ENCODE results near the gene FOLR1. TPM values are rescaled to one million over a fixed set of nuclear protein-coding genes. Genes with fewer than 3 reads are reported as not detected.

Gene FOLR1
- total and polyA plus RNA-seq, 9 of the 15 experiments (the other 6 are each of a cell fraction or from before 2014, with no cell fraction given), result 0.22 to 2.3 (median 1.0) TPM

DNA sequence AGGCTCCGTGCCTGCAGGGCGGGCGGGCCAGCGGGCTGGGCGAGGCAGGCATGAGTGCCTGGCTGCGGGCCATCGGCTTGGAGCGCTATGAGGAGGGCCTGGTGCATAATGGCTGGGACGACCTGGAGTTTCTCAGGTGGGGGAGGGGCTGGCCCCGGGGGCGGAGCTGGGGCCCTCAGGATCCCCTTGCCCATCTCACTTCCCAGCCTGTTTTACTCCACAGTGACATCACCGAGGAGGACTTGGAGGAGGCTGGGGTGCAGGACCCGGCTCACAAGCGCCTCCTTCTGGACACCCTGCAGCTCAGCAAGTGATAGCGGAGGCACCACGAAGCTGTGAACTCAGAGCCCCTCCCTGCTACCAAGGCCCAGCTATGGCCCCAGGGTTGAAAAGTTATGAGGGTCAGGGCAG, 46.1 kb downstream of the FOLR1 start (continued):
- TF ChIP-seq, protein P1, sequence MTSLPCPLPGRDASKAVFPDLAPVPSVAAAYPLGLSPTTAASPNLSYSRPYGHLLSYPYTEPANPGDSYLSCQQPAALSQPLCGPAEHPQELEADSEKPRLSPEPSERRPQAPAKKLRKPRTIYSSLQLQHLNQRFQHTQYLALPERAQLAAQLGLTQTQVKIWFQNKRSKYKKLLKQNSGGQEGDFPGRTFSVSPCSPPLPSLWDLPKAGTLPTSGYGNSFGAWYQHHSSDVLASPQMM (CRISPR knock-in tag; IDR thresholded peaks at IDR 0.05), result no peak
- TF ChIP-seq BRF1 (IDR thresholded peaks at IDR 0.05; ENCODE audit: borderline replicate concordance, extremely low read depth, insufficient read length) (no peak), U2AF2 (optimal IDR thresholded peaks at IDR 0.05; ENCODE audit: low read depth, low read length) (no peak), RAD21 (CRISPR knock-in tag; conservative IDR thresholded peaks at IDR 0.05 in 1 of 2, IDR thresholded peaks at IDR 0.05 in 1 of 2) (peak; percentile 34 to 58), NFIX (CRISPR knock-in tag; IDR thresholded peaks at IDR 0.05; ENCODE audit: low read depth) (no peak), FOXK1 (CRISPR knock-in tag; IDR thresholded peaks at IDR 0.05; ENCODE audit: borderline replicate concordance) (no peak), SRSF1 (IDR thresholded peaks at IDR 0.05; ENCODE audit: low read depth, low read length) (no peak), NR2C2 (CRISPR knock-in tag; IDR thresholded peaks at IDR 0.05) (no peak), NR2C2 (tag; IDR thresholded peaks at IDR 0.05) (no peak), ZNF212 (CRISPR knock-in tag; IDR thresholded peaks at IDR 0.05) (no peak), ZNF133 (CRISPR knock-in tag; IDR thresholded peaks at IDR 0.05) (no peak), ATF7 (IDR thresholded peaks at IDR 0.05) (peak; percentile 77), ZNF77 (CRISPR knock-in tag; IDR thresholded peaks at IDR 0.05) (no peak), ZNF253 (CRISPR knock-in tag; conservative IDR thresholded peaks at IDR 0.05) (no peak), NCOA6 (IDR thresholded peaks at IDR 0.05) (no peak)
- TF ChIP-seq, protein P2, sequence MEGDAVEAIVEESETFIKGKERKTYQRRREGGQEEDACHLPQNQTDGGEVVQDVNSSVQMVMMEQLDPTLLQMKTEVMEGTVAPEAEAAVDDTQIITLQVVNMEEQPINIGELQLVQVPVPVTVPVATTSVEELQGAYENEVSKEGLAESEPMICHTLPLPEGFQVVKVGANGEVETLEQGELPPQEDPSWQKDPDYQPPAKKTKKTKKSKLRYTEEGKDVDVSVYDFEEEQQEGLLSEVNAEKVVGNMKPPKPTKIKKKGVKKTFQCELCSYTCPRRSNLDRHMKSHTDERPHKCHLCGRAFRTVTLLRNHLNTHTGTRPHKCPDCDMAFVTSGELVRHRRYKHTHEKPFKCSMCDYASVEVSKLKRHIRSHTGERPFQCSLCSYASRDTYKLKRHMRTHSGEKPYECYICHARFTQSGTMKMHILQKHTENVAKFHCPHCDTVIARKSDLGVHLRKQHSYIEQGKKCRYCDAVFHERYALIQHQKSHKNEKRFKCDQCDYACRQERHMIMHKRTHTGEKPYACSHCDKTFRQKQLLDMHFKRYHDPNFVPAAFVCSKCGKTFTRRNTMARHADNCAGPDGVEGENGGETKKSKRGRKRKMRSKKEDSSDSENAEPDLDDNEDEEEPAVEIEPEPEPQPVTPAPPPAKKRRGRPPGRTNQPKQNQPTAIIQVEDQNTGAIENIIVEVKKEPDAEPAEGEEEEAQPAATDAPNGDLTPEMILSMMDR (IDR thresholded peaks at IDR 0.05 in 2 of 3, conservative IDR thresholded peaks at IDR 0.05 in 1 of 3; ENCODE audit: insufficient read depth in 2 of 3, low read depth in 1 of 3, low read length in 3 of 3), result peak; percentile 82 to 85 (median 83)
- TF ChIP-seq, protein P3, sequence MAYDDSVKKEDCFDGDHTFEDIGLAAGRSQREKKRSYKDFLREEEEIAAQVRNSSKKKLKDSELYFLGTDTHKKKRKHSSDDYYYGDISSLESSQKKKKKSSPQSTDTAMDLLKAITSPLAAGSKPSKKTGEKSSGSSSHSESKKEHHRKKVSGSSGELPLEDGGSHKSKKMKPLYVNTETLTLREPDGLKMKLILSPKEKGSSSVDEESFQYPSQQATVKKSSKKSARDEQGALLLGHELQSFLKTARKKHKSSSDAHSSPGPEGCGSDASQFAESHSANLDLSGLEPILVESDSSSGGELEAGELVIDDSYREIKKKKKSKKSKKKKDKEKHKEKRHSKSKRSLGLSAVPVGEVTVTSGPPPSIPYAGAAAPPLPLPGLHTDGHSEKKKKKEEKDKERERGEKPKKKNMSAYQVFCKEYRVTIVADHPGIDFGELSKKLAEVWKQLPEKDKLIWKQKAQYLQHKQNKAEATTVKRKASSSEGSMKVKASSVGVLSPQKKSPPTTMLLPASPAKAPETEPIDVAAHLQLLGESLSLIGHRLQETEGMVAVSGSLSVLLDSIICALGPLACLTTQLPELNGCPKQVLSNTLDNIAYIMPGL (CRISPR knock-in tag; IDR thresholded peaks at IDR 0.05), result no peak
- TF ChIP-seq, protein P4, sequence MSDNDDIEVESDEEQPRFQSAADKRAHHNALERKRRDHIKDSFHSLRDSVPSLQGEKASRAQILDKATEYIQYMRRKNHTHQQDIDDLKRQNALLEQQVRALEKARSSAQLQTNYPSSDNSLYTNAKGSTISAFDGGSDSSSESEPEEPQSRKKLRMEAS (CRISPR knock-in tag; IDR thresholded peaks at IDR 0.05), result no peak
- TF ChIP-seq, protein P5, sequence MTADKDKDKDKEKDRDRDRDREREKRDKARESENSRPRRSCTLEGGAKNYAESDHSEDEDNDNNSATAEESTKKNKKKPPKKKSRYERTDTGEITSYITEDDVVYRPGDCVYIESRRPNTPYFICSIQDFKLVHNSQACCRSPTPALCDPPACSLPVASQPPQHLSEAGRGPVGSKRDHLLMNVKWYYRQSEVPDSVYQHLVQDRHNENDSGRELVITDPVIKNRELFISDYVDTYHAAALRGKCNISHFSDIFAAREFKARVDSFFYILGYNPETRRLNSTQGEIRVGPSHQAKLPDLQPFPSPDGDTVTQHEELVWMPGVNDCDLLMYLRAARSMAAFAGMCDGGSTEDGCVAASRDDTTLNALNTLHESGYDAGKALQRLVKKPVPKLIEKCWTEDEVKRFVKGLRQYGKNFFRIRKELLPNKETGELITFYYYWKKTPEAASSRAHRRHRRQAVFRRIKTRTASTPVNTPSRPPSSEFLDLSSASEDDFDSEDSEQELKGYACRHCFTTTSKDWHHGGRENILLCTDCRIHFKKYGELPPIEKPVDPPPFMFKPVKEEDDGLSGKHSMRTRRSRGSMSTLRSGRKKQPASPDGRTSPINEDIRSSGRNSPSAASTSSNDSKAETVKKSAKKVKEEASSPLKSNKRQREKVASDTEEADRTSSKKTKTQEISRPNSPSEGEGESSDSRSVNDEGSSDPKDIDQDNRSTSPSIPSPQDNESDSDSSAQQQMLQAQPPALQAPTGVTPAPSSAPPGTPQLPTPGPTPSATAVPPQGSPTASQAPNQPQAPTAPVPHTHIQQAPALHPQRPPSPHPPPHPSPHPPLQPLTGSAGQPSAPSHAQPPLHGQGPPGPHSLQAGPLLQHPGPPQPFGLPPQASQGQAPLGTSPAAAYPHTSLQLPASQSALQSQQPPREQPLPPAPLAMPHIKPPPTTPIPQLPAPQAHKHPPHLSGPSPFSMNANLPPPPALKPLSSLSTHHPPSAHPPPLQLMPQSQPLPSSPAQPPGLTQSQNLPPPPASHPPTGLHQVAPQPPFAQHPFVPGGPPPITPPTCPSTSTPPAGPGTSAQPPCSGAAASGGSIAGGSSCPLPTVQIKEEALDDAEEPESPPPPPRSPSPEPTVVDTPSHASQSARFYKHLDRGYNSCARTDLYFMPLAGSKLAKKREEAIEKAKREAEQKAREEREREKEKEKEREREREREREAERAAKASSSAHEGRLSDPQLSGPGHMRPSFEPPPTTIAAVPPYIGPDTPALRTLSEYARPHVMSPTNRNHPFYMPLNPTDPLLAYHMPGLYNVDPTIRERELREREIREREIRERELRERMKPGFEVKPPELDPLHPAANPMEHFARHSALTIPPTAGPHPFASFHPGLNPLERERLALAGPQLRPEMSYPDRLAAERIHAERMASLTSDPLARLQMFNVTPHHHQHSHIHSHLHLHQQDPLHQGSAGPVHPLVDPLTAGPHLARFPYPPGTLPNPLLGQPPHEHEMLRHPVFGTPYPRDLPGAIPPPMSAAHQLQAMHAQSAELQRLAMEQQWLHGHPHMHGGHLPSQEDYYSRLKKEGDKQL (CRISPR knock-in tag; IDR thresholded peaks at IDR 0.05; ENCODE audit: borderline replicate concordance), result no peak

Measured in K562 (cell line).